IPS-NIHi7 (cell line): ENCODE measurements around the gene ABLIM3.
"Not testable (repeated sequence)": the region's sequence is repeated elsewhere in the genome, so short reads cannot be mapped to it uniquely, and the experiment has no call there.

Experiments used
- DNase-seq: peaks from one replicate; pipeline ENCODE4 v3.0.0; 2012; ENCODE audit warnings: mixed read lengths; ENCODE audit errors: extremely low spot score

Gene ABLIM3

DNA sequence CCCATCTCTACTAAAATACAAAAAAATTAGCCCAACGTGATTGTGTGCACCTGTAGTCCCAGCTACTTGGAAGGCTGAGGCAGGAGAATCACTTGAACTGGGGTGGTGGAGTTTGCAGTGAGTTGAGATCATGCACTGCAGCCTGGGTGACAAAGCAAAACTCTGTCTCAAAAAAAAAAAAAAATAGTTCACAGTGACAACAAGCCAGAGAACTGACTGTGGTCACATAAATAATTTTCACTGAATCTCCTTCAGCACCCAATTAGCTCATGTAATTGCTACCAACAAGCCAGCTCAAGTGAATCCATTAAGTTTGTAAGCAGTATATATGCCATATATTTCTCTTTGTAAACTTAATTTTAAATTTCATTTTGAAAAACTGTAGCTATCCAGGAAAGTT is 115.8 kb downstream of the ABLIM3 start:
- no peak for DNase-seq

DNA sequence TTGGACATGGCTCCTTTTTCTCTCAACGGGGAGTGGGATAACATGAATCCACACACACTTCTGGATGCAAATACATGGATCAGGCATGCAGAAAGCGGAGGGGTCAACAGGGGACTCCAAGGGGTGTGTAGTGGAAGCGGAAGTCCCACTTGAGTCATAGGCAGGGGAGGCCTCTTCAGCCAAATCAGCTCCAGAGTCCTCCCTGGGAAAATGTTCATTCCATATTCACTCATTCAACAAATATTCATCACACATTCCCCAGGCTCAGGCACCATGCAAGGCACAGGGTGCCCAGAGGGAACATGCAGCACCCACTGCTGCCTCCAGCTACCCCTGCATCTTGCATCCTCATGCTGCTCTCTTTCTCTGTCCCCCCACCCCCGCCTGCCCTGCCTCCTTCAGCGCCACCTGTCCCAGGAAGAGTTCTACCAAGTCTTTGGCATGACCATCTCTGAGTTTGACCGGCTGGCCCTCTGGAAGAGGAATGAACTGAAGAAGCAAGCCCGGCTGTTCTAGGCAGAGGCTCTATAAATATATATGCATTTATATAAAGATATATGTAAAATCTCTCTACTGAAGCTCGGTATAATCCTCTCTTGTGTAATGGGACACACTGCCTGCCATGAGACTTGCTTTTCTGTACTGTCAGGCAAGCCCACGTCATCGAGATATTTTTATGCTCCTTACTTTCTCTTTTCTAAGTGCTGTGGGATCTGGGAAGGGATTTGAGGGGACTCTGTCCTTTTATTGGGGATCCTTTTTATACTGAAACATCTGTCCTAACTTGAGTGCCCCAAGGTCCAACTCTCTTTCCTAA is 116.8 kb downstream of the ABLIM3 start:
- DNase-seq: no peak

GRCh38 chr5:149260761-149261160 is 119.5 kb downstream of the ABLIM3 start:
- no peak for DNase-seq

- DNase-seq: no peak
Observed at GRCh38 chr5:149261246-149261645, 120.0 kb downstream of the ABLIM3 start.

DNA sequence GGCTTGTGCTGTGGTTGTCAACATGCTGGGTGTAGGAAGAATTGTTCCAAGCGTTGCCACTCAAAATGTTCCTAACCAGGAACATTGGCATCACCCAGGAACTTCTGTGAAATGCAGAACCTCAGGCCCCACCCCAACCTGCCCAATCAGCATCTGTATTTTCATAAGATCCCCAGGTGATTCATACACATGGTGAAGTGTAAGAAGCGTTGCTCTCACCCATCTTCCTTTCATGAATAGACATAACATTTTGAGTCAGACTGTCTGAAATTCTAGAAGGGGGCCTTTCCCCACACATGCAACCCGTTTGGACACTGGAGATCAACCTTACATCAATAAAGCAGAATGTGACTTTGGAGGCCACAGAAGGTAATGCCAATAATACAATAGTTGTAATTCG is 121.0 kb downstream of the ABLIM3 start:
- DNase-seq: no peak

DNA sequence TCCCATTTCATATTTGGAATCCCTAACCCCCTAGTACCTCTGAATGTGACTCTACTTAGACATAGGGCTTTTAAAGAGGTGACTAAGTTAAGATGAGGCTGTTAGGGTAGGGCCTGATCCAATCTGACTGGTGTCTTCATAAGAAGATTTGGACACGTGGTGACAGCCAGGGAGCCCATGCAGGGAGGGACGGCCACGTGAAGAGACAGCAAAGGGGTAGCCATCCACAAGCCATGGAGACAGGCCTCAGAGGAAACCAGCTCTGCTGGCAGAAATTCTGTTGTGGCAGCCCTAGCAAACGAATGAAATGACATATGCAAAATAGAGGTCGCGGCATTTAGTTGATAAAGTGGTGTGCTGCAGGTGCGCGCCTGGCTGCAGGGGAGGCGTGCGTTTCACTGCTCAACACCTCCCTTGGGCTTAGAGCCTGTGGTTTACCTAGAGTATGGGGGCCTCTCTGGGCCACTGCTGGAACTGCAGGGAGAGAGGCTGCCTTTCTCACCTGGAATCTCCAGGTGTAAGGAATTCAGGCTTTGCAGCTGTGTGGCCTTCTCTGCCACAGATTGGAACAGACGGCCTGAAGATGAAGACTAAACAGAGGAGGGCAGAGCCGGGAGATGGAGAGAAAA is 123.3 kb downstream of the ABLIM3 start:
- DNase-seq: peak; percentile 86

DNA sequence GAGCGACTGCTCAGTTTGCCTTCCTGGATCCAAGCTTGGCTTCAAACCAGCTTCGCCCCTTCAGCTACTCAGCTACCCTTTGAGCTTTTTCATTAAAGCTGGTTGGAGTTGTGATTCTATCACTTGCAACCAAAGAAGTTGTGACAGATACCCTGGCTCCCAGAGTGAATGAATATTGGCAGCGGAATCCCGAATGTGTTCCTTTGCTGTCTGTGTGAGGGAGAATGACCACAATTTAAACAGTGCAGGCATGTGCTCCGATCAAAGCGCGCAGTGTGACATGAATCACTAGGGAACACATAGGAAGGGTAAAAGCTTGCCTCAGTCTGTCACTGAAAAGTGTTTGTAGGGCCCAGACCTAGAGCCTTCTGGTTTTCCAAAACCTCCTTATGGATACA is 123.8 kb downstream of the ABLIM3 start:
- DNase-seq: no peak

DNA sequence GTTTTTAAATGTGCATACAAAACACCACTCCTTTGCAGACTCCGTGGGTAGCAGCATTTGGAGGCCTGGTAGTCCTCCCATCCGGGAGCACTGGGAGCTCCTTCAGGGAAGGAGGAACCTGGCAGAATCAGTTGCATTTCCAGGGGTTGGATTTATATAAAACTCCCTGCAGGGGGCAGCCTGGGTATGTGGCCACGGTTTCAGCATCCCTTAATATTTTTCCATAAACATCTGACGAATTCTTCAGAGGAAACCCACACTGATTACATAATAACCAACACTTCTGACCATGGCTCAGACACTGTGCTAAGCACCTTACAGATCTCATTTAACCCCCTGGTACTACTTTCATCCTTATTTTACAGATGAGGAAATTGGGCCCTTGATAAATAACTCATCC is 124.3 kb downstream of the ABLIM3 start:
- DNase-seq: no peak

DNA sequence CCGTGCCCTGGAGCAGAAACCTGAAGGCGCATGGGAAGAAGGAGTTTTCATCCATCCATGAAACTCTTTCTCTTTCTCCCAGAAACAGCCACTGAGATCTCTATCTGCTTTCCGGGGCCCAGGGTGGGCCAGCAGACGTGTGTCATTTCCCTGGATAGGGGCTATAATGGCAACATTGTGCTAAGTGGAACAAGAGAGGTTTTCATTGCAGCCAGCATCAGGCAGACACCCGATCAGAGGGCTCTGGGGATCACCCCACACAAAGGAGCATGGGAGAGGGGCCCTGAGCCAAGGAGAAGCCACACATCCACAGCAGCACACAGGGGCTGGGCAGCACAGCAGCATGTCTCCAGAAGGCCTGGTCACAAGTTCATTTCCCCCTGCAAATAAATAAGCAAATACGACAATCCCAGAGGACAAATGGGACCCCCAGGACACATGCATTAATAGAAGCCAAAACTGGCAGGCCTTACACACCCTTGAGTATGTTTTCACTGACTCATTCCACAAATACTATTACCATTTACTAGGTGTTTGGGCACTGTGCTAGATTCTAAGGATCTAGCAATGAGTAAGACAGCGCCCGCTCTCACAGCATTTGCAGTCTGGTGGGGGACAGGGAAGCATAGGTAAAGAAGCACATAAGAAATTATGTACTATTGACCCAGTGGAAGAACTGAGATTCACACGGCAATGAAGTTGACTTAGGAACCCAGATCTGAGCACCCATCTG is 126.1 kb downstream of the ABLIM3 start:
- DNase-seq: no peak

DNA sequence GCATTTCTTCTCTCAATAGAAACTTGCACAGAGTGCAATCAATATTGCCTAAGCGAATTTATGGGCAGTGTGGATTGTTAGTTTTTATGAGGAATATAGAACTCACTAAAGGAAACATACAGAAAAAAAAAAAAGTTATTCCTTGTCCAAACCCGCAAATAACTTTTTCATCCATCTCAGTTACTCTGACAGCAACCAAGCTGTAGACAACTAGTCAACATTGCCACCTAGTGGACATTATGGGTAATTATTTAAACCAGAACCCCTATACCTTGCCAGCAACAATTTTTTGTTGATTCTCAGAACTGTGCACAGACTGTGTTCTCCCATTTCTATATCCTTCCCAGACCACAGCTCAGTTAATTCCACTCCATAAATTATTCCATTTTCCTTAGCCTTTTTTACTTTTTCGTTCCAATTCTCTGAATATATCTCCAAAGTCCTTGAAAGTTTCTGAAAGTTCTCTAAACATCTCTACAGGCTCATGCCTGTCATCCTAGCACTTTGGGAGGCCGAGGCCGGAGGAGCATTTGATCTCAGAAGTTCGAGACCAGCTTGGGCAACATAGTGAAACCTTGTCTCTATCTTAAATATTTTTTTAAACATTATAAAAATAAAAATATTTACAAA is 127.8 kb downstream of the ABLIM3 start:
- peak; percentile 68 for DNase-seq

DNA sequence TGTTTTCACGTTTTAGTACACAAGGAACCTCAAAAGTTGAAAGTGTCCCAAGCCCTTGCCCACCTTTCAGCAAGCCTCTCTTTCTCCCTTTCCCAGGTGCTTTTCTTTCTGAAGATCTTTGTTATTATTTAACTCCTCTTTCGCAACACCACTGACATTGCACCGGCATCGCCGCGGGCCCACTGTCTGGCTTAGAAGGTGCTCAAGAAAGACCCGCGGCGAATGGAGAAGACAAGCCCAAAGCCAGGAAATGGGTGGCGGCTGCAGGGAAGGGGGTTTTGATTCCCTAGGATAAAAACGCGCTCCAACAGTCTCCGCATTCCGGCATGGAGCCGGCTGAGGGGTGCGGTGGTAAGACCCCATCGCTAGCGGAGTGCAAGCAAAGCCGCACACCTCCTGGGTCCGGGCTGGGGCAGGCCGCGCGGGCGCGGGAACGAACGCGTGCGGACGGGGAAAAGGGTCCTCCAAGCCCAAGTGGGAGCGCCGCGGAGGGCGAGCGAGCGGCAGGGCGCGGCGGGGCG is 130.0 kb downstream of the ABLIM3 start:
- DNase-seq: no peak

DNA sequence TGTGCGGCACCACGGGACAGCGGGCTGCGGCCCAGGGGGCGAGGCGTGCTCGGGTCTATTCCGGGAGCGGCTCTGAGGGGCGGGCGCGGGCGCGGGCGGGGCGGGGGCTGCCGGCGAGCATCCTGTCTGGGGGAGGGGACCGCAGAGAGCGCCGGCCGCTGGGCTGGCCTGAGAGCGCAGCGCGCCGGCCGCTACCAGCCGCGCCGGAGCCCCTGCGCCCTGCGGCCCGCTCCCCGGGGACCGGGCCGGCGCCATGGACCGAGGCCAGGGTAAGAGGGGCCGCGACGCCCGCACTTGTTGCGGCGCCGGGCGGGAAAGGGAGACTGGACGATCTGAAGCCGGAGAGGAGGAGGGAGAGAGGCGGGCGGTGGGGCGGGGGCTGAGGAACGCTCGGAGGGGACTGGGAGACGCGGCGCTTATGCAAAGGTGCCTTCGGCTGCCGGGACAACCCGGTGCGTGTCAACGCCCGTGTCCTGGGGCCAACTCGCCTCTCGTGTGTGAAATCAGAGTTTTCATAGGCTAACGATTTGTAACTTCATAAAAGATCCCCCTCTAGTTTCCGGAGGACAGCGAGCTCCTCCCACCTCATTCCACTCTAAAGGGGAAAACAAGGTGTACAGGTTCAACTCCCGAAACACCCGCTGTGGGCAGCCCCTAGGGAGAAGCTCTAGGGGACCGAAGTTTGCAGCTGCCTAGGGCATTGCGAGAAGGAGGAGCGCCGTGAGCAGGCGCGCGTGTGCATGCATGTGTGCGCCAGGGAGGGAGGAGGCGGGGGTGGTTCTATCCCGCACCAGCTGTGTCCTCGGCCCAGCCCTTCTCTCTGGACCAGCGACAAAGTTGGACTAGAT is 130.6 kb downstream of the ABLIM3 start, which contains the start of gene AFAP1L1:
TSS of gene AFAP1L1 (plus strand) at position 144 of the 848 bp plus-strand sequence. CDS start at position 254, 110 bp downstream.
- peak; percentile 76 for DNase-seq

- DNase-seq: not testable (repeated sequence)
Observed at GRCh38 chr5:149272781-149273180, 131.5 kb downstream of the ABLIM3 start.

DNA sequence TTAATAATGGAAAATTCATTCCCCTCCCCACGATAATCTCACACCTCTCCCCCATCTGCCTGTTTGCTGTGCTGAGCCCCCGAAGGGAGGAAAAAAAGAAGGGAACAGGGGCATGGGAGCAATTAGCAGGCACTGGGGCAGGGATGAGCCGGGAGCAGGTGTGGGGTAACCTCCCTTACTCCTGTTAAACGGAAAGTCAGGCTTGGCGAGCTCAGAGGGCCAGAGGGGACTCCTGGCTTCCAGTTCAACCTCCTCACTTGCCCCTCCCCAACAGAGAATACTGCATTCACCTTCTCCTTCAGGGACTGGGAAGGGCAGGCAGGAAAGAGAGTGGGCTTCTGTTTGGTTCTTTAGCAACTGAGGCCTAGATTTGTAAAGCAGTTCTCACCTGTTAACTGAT is 131.9 kb downstream of the ABLIM3 start:
- DNase-seq: no peak

DNA sequence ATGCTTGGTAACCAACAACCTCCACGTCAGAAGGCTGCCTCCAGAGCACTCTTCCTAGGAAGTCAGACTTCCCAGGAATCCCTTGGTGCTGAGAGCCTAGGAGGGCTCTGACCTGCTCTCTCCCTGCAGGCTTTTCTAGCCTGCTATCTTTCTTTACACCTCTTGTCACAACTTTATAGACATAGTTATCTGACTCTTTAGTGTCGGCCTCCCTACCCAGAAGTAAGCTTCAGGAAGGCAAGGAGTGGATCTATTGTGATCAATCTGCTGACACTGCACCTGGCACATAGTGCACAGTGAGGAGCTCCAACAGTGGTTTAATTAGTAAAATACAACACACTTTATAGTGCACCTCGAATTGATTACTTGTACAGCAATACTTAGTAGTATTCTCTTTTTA is 132.7 kb downstream of the ABLIM3 start:
- DNase-seq: no peak

DNA sequence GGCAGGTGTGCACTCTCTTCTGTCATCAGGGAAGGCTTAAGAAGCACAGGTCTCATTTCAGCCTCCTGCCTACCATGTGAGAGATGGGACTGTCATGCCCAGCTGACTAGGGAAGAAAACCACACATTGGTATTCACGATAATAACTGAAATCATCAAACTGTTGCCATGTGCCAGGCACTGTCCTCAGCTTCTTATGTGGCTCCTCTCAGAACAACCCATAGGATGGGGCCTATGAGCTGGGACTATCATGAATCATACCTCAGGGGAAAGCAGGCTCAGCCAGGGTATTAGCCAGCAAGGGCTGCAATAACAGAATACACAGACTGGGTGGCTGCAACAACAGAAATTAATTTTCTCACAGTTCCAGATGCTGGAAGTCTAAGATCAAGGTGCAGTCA is 133.6 kb downstream of the ABLIM3 start:
- no peak for DNase-seq

DNA sequence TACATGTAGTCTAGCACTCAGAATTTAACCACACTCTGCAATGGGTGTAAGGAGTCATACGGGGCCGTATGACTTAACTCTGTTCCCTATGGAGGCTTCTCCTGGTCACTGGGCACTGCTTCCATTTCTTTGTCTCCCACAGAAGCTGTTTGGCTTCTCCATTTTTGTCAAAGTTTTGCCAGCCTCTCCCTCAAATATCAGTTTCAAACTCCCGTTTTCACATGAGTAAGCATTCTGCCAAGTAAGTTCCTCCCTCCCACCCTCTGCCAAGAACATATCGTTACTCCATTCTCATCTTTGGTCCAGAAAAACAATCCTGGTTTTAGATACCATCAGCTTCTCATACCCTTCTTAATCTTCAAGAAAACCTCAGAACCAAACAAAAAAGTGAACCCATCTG is 136.5 kb downstream of the ABLIM3 start:
- DNase-seq: no peak

DNA sequence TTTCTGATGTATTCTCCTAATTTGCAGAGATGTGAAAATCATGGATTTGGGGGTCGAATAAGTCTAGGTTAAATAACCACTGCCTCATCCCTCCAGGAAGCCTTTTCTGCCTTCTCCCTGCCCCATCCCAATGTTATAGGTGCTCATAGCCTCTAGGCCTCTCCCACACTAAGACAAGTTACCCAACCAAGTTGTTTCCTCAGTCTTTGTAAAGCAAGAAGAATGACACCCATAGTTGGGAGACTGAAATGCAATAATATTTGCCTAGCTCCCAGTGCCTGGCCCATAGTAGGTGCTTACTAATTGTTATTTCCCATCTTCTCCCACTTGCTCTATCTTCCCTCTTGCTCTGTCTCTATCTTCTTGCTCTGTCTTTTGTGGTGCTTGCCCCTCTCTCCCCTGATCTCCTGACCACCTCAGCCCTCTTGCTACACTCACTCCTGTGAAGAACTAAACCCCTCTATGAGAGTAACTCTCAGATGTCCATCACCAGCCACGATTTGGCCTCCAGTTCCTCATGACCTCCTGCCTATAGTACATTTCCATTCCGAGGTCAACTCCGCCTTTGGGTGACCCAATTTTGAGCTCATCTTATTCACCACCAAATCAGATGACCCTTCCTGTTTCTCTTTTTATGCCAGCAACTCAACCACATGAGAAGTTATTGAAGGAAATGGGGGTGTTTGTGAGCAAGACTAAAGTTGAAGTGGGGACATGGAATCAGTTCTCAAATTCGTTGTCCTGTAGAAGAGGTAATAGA is 137.3 kb downstream of the ABLIM3 start:
- DNase-seq: no peak

DNA sequence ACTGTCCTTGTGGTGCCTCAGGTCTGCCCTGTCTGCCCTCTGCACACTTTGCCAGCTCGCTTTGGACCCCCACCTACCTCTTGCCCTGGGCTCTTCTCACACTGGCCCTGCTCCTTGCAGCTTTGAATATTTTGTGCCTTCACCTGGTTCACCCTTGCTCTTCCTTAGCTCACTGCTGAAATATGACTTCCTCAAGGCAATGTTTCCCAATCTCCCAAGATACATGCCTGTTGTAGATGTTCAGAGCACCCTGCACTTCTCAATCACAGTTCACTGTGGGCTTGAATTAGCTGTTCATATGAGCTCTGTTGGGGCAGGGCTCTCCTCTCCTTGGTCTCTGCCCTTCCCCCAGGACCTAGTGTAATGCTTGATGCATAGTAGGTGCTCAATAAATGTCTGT is 138.4 kb downstream of the ABLIM3 start:
- no peak for DNase-seq

- no peak for DNase-seq
Observed at GRCh38 chr5:149280124-149280523, 138.8 kb downstream of the ABLIM3 start.
